HL-60 (cell line): ENCODE data around the gene DZIP1L.
"Not testable (repeated sequence)": the region's sequence is repeated elsewhere in the genome, so short reads cannot be mapped to it uniquely, and the experiment has no call there.

ENCODE experiments used
- DNase-seq, 2 experiments: peaks; one replicate each; pipeline ENCODE4 v3.0.0-alpha.2; 2010 to 2020; ENCODE audit warnings: low read depth in 1 of 2, low spot score in 1 of 2
- H3K27ac ChIP-seq: fragments of 250-450 bp; sonication (Bioruptor Pico); replicated peaks from 2 replicates; pipeline ENCODE4 v1.5.1; 2020; ENCODE audit warnings: mild to moderate bottlenecking, moderate library complexity
- H3K27me3 ChIP-seq: fragments of 250-450 bp; sonication (Bioruptor Pico); 2 replicates; pipeline ENCODE4 v1.5.1; 2021; ENCODE audit warnings: mild to moderate bottlenecking, moderate library complexity; ENCODE audit not compliant: insufficient read depth, poor library complexity, severe bottlenecking
- H3K4me3 ChIP-seq: replicated peaks from 2 replicates; pipeline ENCODE4 v1.5.1; 2011; ENCODE audit warnings: mild to moderate bottlenecking, control low read depth, low read length; ENCODE audit not compliant: insufficient read depth
- GABPA ChIP-seq: IDR thresholded peaks from 2 replicates; pipeline ENCODE4 v1.6.1; 2012; ENCODE audit warnings: low read depth
- POLR2AphosphoS5 ChIP-seq: IDR thresholded peaks from 2 replicates; pipeline ENCODE4 v1.6.1; 2012; ENCODE audit warnings: low read depth
- SPI1 ChIP-seq: IDR thresholded peaks from 2 replicates; pipeline ENCODE4 v1.6.1; 2012; ENCODE audit warnings: low read depth, mild to moderate bottlenecking, borderline replicate concordance
- TF ChIP-seq, protein P1 (sequence below): IDR thresholded peaks from 2 replicates; pipeline ENCODE4 v1.6.1; 2012; ENCODE audit warnings: low read depth; ENCODE audit not compliant: insufficient replicate concordance
- TF ChIP-seq, protein P2 (sequence below): IDR thresholded peaks from one replicate; pipeline ENCODE4 v1.5.1; 2011; ENCODE audit warnings: low read length, control low read depth, inconsistent platforms; ENCODE audit not compliant: insufficient read depth

DZIP1L gene

GRCh38 chr3:138093721-138094120 is 21.7 kb downstream of the DZIP1L start:
- no peak for TF ChIP-seq GABPA
- TF ChIP-seq, protein P1, sequence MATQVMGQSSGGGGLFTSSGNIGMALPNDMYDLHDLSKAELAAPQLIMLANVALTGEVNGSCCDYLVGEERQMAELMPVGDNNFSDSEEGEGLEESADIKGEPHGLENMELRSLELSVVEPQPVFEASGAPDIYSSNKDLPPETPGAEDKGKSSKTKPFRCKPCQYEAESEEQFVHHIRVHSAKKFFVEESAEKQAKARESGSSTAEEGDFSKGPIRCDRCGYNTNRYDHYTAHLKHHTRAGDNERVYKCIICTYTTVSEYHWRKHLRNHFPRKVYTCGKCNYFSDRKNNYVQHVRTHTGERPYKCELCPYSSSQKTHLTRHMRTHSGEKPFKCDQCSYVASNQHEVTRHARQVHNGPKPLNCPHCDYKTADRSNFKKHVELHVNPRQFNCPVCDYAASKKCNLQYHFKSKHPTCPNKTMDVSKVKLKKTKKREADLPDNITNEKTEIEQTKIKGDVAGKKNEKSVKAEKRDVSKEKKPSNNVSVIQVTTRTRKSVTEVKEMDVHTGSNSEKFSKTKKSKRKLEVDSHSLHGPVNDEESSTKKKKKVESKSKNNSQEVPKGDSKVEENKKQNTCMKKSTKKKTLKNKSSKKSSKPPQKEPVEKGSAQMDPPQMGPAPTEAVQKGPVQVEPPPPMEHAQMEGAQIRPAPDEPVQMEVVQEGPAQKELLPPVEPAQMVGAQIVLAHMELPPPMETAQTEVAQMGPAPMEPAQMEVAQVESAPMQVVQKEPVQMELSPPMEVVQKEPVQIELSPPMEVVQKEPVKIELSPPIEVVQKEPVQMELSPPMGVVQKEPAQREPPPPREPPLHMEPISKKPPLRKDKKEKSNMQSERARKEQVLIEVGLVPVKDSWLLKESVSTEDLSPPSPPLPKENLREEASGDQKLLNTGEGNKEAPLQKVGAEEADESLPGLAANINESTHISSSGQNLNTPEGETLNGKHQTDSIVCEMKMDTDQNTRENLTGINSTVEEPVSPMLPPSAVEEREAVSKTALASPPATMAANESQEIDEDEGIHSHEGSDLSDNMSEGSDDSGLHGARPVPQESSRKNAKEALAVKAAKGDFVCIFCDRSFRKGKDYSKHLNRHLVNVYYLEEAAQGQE = no peak
- TF ChIP-seq, protein P2, sequence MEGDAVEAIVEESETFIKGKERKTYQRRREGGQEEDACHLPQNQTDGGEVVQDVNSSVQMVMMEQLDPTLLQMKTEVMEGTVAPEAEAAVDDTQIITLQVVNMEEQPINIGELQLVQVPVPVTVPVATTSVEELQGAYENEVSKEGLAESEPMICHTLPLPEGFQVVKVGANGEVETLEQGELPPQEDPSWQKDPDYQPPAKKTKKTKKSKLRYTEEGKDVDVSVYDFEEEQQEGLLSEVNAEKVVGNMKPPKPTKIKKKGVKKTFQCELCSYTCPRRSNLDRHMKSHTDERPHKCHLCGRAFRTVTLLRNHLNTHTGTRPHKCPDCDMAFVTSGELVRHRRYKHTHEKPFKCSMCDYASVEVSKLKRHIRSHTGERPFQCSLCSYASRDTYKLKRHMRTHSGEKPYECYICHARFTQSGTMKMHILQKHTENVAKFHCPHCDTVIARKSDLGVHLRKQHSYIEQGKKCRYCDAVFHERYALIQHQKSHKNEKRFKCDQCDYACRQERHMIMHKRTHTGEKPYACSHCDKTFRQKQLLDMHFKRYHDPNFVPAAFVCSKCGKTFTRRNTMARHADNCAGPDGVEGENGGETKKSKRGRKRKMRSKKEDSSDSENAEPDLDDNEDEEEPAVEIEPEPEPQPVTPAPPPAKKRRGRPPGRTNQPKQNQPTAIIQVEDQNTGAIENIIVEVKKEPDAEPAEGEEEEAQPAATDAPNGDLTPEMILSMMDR = no peak
- TF ChIP-seq SPI1 = no peak
- TF ChIP-seq POLR2AphosphoS5 = no peak
- H3K27ac ChIP-seq = no peak overlapping the region

DNA sequence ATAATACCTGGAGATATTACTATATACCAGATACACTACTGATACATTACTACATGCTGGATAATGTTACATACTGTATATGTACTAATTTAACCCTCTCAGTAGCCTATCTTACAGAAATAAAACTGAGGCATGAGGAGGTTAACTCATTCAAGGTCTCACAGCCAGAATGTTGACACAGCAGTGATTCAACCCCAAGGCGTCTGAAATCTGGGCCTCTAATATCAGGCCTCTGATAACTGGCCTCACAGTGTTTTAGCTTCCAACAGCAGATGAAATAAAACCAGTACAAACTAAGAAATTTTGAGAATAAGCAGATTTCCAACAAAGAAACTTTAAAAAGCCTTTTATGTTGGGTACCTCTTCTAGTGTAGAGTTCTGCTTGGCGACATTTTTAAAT is 23.4 kb downstream of the DZIP1L start:
- Histone ChIP-seq H3K27ac (no peak overlapping the region), H3K4me3 (no peak overlapping the region)
- DNase-seq = no peak

More at GRCh38 chr3:138093721-138094120, 21.7 kb downstream of the DZIP1L start:
- Histone ChIP-seq H3K27me3 (no peaks in the 10 kb centered on the region), H3K4me3 (no peak overlapping the region)
- no peak for DNase-seq

GRCh38 chr3:138089091-138089490 is 26.3 kb downstream of the DZIP1L start:
- no peak overlapping the region for H3K27ac ChIP-seq
- DNase-seq = no peak
- H3K27me3 ChIP-seq = no peaks in the 10 kb centered on the region
- no peak overlapping the region for H3K4me3 ChIP-seq
- no peak for TF ChIP-seq POLR2AphosphoS5

More for the DNA sequence above, 23.4 kb downstream of the DZIP1L start:
- no peaks in the 10 kb centered on the region for H3K27me3 ChIP-seq
- TF ChIP-seq POLR2AphosphoS5 (no peak), SPI1 (no peak), GABPA (no peak)
- TF ChIP-seq, protein P1 = no peak
- TF ChIP-seq, protein P2 = no peak

GRCh38 chr3:138085745-138086144 is 29.7 kb downstream of the DZIP1L start:
- DNase-seq, H3K27me3 ChIP-seq, H3K4me3 ChIP-seq, H3K27ac ChIP-seq: not testable (repeated sequence)

- TF ChIP-seq SPI1 (no peak), GABPA (no peak), POLR2AphosphoS5 (no peak)
- TF ChIP-seq, protein P2 = no peak
- TF ChIP-seq, protein P1 = no peak
- Histone ChIP-seq H3K27me3 (no peaks in the 10 kb centered on the region), H3K4me3 (no peak overlapping the region), H3K27ac (no peak overlapping the region)
- DNase-seq = no peak
Observed at GRCh38 chr3:138084196-138084595, 31.2 kb downstream of the DZIP1L start.
